Subcutaneous adipose tissue (tissue), 4 donors: ENCODE data around the gene BRINP2. TPM values are rescaled to one million over a fixed set of nuclear protein-coding genes. Genes with fewer than 3 reads are reported as not detected.

ENCODE experiments used
- CTCF ChIP-seq: fragments of 450-650 bp; IDR thresholded peaks from one replicate; pipeline ENCODE4 v1.5.1; 2016; ENCODE audit warnings: low read depth, mild to moderate bottlenecking, control low read depth, antibody characterized with exemption, moderate library complexity
- total RNA-seq, 4 donors: library from RNA; depleted of rRNA; stranded (reverse); fragments of >200 nt; gene quantifications; one replicate each; pipeline ENCODE4 v1.1.0, GENCODE V29; 2016

The BRINP2 gene
- total RNA-seq, 4 donors from 2014 or later = 0.17 to 1.8 (median 0.70) TPM

GRCh38 chr1:177171536-177172123 is 872 bp downstream of the BRINP2 start:
- TF ChIP-seq CTCF = no peak

GRCh38 chr1:177172272-177172671 is 1.5 kb downstream of the BRINP2 start:
- no peak for TF ChIP-seq CTCF

DNA sequence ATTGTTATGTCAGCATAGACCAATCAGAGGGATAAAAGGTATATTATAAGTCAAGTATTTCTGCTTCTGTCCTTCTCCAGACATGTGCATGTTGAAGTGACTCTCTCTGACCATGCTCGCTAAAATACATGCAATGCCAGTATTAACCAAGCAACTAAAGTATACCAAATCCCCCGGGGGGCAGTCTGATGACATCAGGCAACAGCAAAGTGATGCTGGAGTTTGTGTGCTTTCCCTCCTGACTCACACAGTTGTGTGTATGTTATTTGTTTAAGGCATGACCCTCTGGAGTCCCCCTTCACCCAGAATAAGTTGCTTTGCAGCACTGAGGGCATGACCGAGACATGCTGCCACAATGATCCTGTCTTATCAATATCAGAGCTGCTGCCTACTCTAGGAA is 2.1 kb downstream of the BRINP2 start:
- no peak for TF ChIP-seq CTCF

- TF ChIP-seq CTCF = no peak
These were observed 3.2 kb downstream of the BRINP2 start for GRCh38 chr1:177173976-177174375.

DNA sequence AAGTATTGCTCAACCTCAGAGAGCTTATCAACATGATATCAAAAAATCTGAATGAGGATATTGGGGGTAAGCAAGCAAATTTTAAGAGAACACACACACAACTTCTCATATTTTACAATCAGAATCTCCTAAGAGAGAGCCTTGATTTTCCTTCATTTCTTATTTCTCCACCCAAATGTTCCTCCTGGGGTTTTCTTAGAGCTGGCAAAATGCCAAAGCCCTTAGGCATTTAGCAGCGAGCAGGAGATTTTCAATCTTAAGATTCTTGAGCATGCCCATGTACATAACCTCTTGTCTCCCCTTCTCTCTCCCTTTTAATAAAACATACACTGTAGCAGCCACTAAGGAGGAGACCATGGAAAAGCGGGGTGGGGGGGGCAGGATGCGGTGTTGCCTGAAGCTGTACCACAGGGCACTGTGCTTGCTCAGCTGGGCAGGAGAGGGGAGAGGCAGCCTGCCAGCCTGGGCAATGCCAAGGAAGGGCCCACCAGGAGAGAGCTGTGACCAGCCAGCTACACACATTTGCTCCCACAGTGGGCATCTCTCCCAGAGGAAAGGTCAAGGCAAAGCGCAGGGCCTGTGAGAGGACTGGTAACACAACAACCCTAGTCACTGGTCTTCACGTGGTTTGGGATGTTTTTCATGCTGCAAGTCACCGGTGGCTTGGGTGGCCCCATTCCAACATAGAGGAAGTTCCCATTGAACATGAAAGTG is 4.3 kb downstream of the BRINP2 start:
- no peak for TF ChIP-seq CTCF

DNA sequence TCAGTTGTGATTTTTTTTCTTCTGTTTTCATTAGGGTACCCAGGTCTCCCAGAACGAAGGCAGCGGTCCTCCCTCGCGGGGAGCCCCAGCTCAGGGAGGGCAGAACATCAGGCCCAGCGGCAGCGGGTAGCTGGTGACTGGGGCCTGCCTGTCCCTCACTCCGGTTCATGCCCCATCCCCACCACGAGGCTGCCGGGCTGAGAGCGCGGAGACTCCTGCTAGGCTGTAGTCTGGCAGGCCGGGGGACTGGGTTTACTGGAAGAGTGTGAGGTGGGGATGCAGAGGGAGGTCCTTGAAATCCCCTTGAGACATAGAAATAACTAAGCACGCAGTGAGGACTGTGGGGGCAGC is 10.5 kb downstream of the BRINP2 start:
- no peak for TF ChIP-seq CTCF

DNA sequence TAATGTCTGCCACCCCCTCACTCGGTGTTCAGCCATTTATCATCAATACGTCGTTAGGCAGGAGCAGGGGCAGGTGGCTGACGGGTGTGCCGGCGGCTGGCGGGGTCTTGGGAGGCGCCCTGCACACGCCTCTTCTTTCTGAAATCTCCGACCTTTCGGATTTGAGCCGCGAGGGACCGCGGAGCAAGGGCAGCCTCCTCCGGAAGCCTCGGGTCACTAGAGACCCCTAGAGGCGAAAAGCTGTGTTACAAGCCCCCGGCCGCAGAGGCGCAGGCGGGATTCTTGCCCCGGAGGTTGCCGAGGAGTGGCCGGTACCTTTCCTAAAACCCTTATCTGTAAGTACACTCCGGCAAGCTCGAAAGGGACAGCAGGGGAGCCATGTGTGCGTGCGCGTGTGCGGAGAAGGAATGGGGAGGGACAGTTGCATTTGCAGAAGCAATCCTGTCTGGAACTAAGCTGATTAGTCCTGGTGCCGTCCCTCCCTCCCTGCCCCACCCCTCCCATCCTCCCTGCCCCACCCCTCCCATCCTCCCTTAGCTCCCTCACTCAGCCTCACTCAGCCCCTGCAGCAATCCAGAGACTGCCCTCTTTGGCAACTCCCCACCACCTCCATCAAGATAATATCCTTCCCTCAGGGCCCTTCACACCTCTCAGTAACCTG is 11.0 kb downstream of the BRINP2 start:
- TF ChIP-seq CTCF = no peak
